Mesenchymal stem cell (in vitro differentiated cells and primary cell): ENCODE results near the gene SCAF8.
"Not testable (repeated sequence)": the region's sequence is repeated elsewhere in the genome, so short reads cannot be mapped to it uniquely, and the experiment has no call there.

Source experiments
- DNase-seq: peaks from one replicate; pipeline ENCODE4 v3.0.0-alpha.2; 2013
- H2AFZ ChIP-seq: one replicate; pipeline ENCODE4 v1.6.1; 2013; ENCODE audit warnings: low read depth, mild to moderate bottlenecking, control low read depth, inconsistent platforms, low read length, moderate library complexity
- H2AK5ac ChIP-seq: 2 replicates; pipeline ENCODE4 v1.6.1; 2013; ENCODE audit warnings: low read length, moderate library complexity, mild to moderate bottlenecking, inconsistent platforms; ENCODE audit not compliant: severe bottlenecking
- H2BK120ac ChIP-seq: one replicate; pipeline ENCODE4 v1.6.1; 2013; ENCODE audit warnings: low read depth, mild to moderate bottlenecking, inconsistent platforms, low read length, moderate library complexity
- H2BK12ac ChIP-seq, 2 experiments: one replicate each; pipeline ENCODE4 v1.6.1; 2013; ENCODE audit warnings: inconsistent platforms in 2 of 2, low read length in 2 of 2, mild to moderate bottlenecking in 2 of 2, moderate library complexity in 2 of 2, control low read depth in 1 of 2
- H2BK15ac ChIP-seq: one replicate; pipeline ENCODE4 v1.6.1; 2013; ENCODE audit warnings: mild to moderate bottlenecking, low read depth, inconsistent platforms; ENCODE audit not compliant: poor library complexity, severe bottlenecking
- H2BK5ac ChIP-seq: 2 replicates; pipeline ENCODE4 v1.6.1; 2013; ENCODE audit warnings: low read depth, mild to moderate bottlenecking, low read length, control low read depth, inconsistent platforms; ENCODE audit not compliant: poor library complexity, severe bottlenecking
- H3K14ac ChIP-seq, 2 experiments: one replicate each; pipeline ENCODE4 v1.6.1; 2013; ENCODE audit warnings: inconsistent platforms in 2 of 2, low read length in 2 of 2, control low read depth in 1 of 2, mild to moderate bottlenecking in 1 of 2, moderate library complexity in 1 of 2
- H3K18ac ChIP-seq, 2 experiments: one replicate each; pipeline ENCODE4 v1.6.1; 2013; ENCODE audit warnings: inconsistent platforms in 2 of 2, low read length in 2 of 2, control low read depth in 1 of 2, low read depth in 1 of 2, mild to moderate bottlenecking in 1 of 2
- H3K23ac ChIP-seq, 2 experiments: one replicate each; pipeline ENCODE4 v1.6.1; 2013; ENCODE audit warnings: inconsistent platforms in 2 of 2, low read length in 2 of 2, mild to moderate bottlenecking in 2 of 2, moderate library complexity in 2 of 2, control low read depth in 1 of 2
- H3K27ac ChIP-seq: 2 replicates; pipeline ENCODE4 v1.5.1; 2013; ENCODE audit warnings: mild to moderate bottlenecking, moderate library complexity, low read length, control low read depth, inconsistent platforms; ENCODE audit not compliant: poor library complexity, severe bottlenecking
- H3K27me3 ChIP-seq, 2 experiments: 2 replicates each; pipeline versions ENCODE4 v1.6.1 to v1.7.0; 2013; ENCODE audit warnings: low read length in 2 of 2, mild to moderate bottlenecking in 2 of 2, moderate library complexity in 2 of 2, control low read depth in 1 of 2, inconsistent platforms in 1 of 2; ENCODE audit not compliant: control insufficient read depth in 1 of 2, insufficient read depth in 1 of 2
- H3K36me3 ChIP-seq, 2 experiments: 2 replicates each; pipeline versions ENCODE4 v1.6.1 to v1.7.0; 2013; ENCODE audit warnings: low read length in 2 of 2, control low read depth in 1 of 2, inconsistent platforms in 1 of 2, low read depth in 1 of 2, mild to moderate bottlenecking in 1 of 2; ENCODE audit not compliant: insufficient read depth in 2 of 2, control insufficient read depth in 1 of 2
- H3K4ac ChIP-seq, 2 experiments: one replicate each; pipeline ENCODE4 v1.6.1; 2013; ENCODE audit warnings: inconsistent platforms in 2 of 2, low read length in 2 of 2, mild to moderate bottlenecking in 2 of 2, moderate library complexity in 2 of 2, control low read depth in 1 of 2, low read depth in 1 of 2
- H3K4me1 ChIP-seq: 2 replicates; pipeline ENCODE4 v1.6.1; 2013; ENCODE audit warnings: low read depth, low read length, control low read depth; ENCODE audit not compliant: control insufficient read depth, insufficient read depth
- H3K4me2 ChIP-seq: 2 replicates; pipeline ENCODE4 v1.6.1; 2013; ENCODE audit warnings: low read length, mild to moderate bottlenecking, inconsistent platforms; ENCODE audit not compliant: poor library complexity, severe bottlenecking
- H3K4me3 ChIP-seq, 2 experiments: 2 replicates each; pipeline versions ENCODE4 v1.5.1 to v1.7.0; 2013; ENCODE audit warnings: low read length in 2 of 2, mild to moderate bottlenecking in 2 of 2, control low read depth in 1 of 2, low read depth in 1 of 2; ENCODE audit not compliant: insufficient read depth in 1 of 2
- H3K79me1 ChIP-seq: replicated peaks from 2 replicates; pipeline ENCODE4 v1.6.1; 2013; ENCODE audit warnings: mild to moderate bottlenecking, control low read depth, low read length, inconsistent platforms; ENCODE audit not compliant: poor library complexity, severe bottlenecking
- H3K9ac ChIP-seq: 2 replicates; pipeline ENCODE4 v1.7.0; 2013; ENCODE audit warnings: mild to moderate bottlenecking, low read length, moderate library complexity
- H3K9me3 ChIP-seq: 2 replicates; pipeline ENCODE4 v1.7.0; 2013; ENCODE audit warnings: mild to moderate bottlenecking, low read length; ENCODE audit not compliant: control insufficient read depth
- H4K8ac ChIP-seq: one replicate; pipeline ENCODE4 v1.6.1; 2013; ENCODE audit warnings: inconsistent platforms, mild to moderate bottlenecking, low read length, moderate library complexity
- H4K91ac ChIP-seq: one replicate; pipeline ENCODE4 v1.6.1; 2013; ENCODE audit warnings: mild to moderate bottlenecking, low read length, inconsistent platforms
- WGBS: methylation state at CpG from one replicate; pipeline ENCODE4 v1.1.7; 2013; ENCODE audit warnings: mixed read lengths; 5-methylcytosine and 5-hydroxymethylcytosine counted together

Gene SCAF8

DNA sequence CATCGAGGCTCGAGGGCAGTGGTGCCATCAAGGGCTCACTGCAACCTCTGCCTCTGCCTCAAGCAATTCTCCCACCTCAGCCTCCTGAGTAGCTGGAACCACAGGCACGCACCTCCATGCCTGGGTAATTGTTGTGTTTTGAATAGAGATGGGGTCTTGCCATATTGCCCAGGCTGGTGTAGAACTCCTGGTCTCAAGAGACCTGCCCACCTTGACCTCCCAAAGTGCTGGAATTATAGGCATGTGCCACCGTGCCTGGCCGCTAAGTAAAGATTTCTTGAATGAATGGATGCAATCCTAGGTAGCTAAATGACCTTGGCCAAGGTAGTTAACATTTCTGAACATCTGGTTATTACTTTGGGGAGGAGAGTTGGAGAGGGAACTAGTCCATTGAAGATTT, 7.4 kb downstream of the SCAF8 start:
- Histone ChIP-seq H3K27me3 (no peaks in the 10 kb centered on the region), H3K9ac (no peak overlapping the region), H4K8ac (no peak overlapping the region), H3K79me1 (no peaks in the 10 kb centered on the region), H3K4me3 (no peak overlapping the region), H2BK12ac (no peak overlapping the region), H3K18ac (no peak overlapping the region), H4K91ac (no peak overlapping the region), H3K9me3 (no peaks in the 10 kb centered on the region), H2AFZ (no peak overlapping the region), H3K4me1 (peaks cover 11% of the 10 kb centered on the region), H2BK5ac (no peak overlapping the region), H3K27ac (no peak overlapping the region), H3K14ac (no peak overlapping the region), H2BK15ac (no peak overlapping the region), H2BK120ac (no peak overlapping the region), H2AK5ac (no peak overlapping the region), H3K4ac (no peak overlapping the region), H3K36me3 (peaks cover 5 to 17% of the 10 kb centered on the region in 2 experiments), H3K4me2 (no peak overlapping the region), H3K23ac (no peak overlapping the region)
- DNase-seq = no peak
- WGBS = 97% methylated on average over 3 of the region's 5 CpGs

DNA sequence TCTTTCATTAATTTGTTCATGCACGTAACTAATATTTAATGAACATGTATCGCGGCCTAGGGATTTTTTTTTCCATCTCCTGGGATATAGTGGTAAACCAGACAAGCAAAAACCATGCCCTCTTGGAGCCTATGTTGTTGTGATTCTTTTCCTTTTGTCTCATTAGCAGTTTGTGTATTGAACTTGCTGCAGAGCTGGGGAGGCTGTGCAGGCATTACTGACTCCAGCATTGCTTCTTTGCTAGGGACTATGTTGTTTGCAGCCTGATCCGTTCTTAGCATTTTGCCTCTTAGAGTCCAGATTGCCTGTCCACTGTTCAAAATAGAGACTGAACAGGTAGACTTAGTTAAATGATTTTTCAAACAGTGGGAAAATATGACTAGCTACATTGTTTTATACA, 9.7 kb downstream of the SCAF8 start:
- peaks cover 0 to 9% of the 10 kb centered on the region in 2 experiments for H3K36me3 ChIP-seq
- H3K9ac ChIP-seq = no peak overlapping the region
- no peak overlapping the region for H2BK15ac ChIP-seq
- no peak overlapping the region for H2BK12ac ChIP-seq
- H3K14ac ChIP-seq = no peak overlapping the region
- H2BK5ac ChIP-seq = no peak overlapping the region
- H2AK5ac ChIP-seq = no peak overlapping the region
- no peaks in the 10 kb centered on the region for H3K27me3 ChIP-seq
- no peak overlapping the region for H4K91ac ChIP-seq
- H3K18ac ChIP-seq = no peak overlapping the region
- H3K27ac ChIP-seq = no peak overlapping the region
- H3K4me2 ChIP-seq = no peak overlapping the region
- H3K79me1 ChIP-seq = no peaks in the 10 kb centered on the region
- 93% methylated on average over 4 of the region's 4 CpGs for WGBS
- peaks cover 3% of the 10 kb centered on the region for H3K4me1 ChIP-seq
- no peaks in the 10 kb centered on the region for H3K9me3 ChIP-seq
- H4K8ac ChIP-seq = no peak overlapping the region
- H3K4ac ChIP-seq = no peak overlapping the region
- DNase-seq = no peak
- H2BK120ac ChIP-seq = no peak overlapping the region
- no peak overlapping the region for H3K4me3 ChIP-seq
- H2AFZ ChIP-seq = no peak overlapping the region
- no peak overlapping the region for H3K23ac ChIP-seq

DNA sequence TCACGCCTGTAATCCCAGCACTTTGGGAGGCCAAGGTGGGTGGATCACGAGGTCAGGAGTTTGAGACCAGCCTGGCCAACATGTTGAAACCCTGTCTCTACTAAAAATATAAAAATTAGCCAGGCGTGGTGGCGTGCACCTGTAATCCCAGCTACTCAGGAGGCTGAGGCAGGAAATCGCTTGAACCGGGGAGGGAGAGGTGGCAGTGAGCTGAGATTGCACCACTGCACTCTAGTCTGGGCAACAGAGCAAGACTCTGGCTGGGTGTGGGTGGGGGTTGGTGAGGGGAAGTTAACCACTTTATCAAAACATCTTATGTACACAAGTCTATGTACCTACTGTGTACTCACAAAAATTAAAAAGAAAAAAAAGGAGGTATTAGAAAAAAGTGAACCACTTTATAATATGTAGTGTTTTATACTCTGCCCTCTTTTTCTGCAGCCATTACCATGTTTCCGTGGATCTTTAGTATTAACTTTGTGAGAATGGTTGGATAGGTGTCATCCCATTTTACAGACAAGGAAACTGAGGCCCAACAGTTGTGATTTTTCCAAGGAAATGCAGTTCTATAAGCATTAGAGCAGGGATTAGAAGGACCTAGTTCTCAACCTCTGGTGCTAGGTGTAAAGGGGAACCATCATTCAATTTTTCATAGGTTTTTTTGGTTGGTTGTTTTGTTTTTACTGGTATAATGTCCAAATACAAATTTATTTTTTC, 11.0 kb downstream of the SCAF8 start:
- H2BK12ac ChIP-seq, H3K18ac ChIP-seq, H3K27me3 ChIP-seq, H4K8ac ChIP-seq, H3K4me2 ChIP-seq, H2BK120ac ChIP-seq, H3K79me1 ChIP-seq, H3K9ac ChIP-seq, H3K4me1 ChIP-seq, H2AK5ac ChIP-seq, H2BK15ac ChIP-seq, H3K4me3 ChIP-seq, H3K14ac ChIP-seq, DNase-seq, H3K9me3 ChIP-seq, H3K23ac ChIP-seq, H4K91ac ChIP-seq, H3K36me3 ChIP-seq, H2BK5ac ChIP-seq, H3K27ac ChIP-seq, H3K4ac ChIP-seq, H2AFZ ChIP-seq: not testable (repeated sequence)
- WGBS = 98% methylated on average over 7 of the region's 7 CpGs

DNA sequence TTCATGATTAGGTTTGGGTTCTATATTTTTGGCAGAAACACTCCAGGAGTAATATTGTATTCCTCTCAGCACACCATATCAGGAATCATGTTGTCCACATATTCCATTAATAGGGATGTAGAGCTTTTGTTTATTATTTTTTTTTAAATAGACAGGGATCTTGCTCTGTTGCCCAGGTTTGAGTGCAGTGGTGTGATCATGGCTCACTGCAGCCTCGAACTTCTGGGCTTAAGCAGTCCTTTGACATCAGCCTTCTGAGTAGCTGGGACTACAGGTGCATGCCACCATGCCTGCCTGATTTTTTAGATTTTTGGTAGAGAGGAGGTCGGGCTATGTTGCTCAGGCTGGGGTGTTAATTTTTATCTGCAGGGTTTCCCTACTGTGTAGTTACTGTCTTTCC, 12.0 kb downstream of the SCAF8 start:
- H2BK5ac ChIP-seq = no peak overlapping the region
- no peak overlapping the region for H3K14ac ChIP-seq
- no peaks in the 10 kb centered on the region for H3K9me3 ChIP-seq
- WGBS = 98% methylated on average over 2 of the region's 2 CpGs
- H3K36me3 ChIP-seq = peaks cover 0 to 9% of the 10 kb centered on the region in 2 experiments
- no peak overlapping the region for H2AFZ ChIP-seq
- H2AK5ac ChIP-seq = no peak overlapping the region
- H3K4me3 ChIP-seq = no peak overlapping the region
- no peak overlapping the region for H2BK120ac ChIP-seq
- no peak overlapping the region for H4K8ac ChIP-seq
- H3K27ac ChIP-seq = no peak overlapping the region
- H3K18ac ChIP-seq = no peak overlapping the region
- no peak overlapping the region for H3K23ac ChIP-seq
- H2BK15ac ChIP-seq = no peak overlapping the region
- H3K4me1 ChIP-seq = peaks cover 3% of the 10 kb centered on the region
- H2BK12ac ChIP-seq = no peak overlapping the region
- no peak overlapping the region for H3K4ac ChIP-seq
- H4K91ac ChIP-seq = no peak overlapping the region
- no peaks in the 10 kb centered on the region for H3K79me1 ChIP-seq
- H3K4me2 ChIP-seq = no peak overlapping the region
- no peaks in the 10 kb centered on the region for H3K27me3 ChIP-seq
- H3K9ac ChIP-seq = no peak overlapping the region
- DNase-seq = no peak
